HCT116 (cell line): ENCODE measurements around the gene IL21. TPM values are rescaled to one million over a fixed set of nuclear protein-coding genes. Genes with fewer than 3 reads are reported as not detected.

ENCODE experiments used
- ATAC-seq: fragments of 200-7000 bp; cut with Tn5 transposase; 2 replicates; pipeline ENCODE4 v1.9.1; 2020; ENCODE audit warnings: mild to moderate bottlenecking, moderate library complexity
- BruUV-seq: library from RNA; stranded (reverse); fragments of 400-500 nt; replicated peaks from 2 replicates; lab custom pipeline; 2021; lab: Mats Ljungman, UMichigan
- CTCF ChIA-PET: fragments of 300-600 bp; sonication (Branson Sonifier 250); formaldehyde crosslinking; loops from one replicate; lab custom pipeline; 2021; ENCODE audit warnings: antibody characterized with exemption; lab: Charles Lee
- POLR2A ChIA-PET: fragments of 300-600, 350-600 bp; sonication (Branson Sonifier 250); formaldehyde crosslinking; loops from one replicate; lab custom pipeline; 2021; ENCODE audit warnings: antibody characterized with exemption; lab: Charles Lee
- RAD21 ChIA-PET, 2 experiments: fragments of 300-600 bp; sonication (Branson Sonifier 250); formaldehyde crosslinking; loops; one replicate each; lab custom pipeline; 2023; ENCODE audit warnings: low total read pairs in 2 of 2; ENCODE audit not compliant: uncharacterized antibody in 2 of 2, unreplicated experiment in 2 of 2, low non-redundant PET in 1 of 2; lab: Charles Lee
- DNase-seq: peaks from one replicate; pipeline ENCODE4 v3.0.0-alpha.2; 2010; ENCODE audit warnings: low read depth, low spot score
- H2AFZ ChIP-seq: fragments of 200-600 bp; shearing (Covaris generic), sonication (generic); 2 replicates; pipeline ENCODE4 v1.6.1; 2017; ENCODE audit warnings: low read depth, mixed run types, mixed read lengths, antibody characterized with exemption, low read length; ENCODE audit not compliant: poor library complexity, severe bottlenecking
- H3K27ac ChIP-seq: 2 replicates; pipeline ENCODE4 v1.5.1; 2012; ENCODE audit warnings: low read depth, low read length
- H3K27me3 ChIP-seq: fragments of 200-600 bp; sonication (generic); 2 replicates; pipeline ENCODE4 v1.6.1; 2016; ENCODE audit warnings: mixed run types, low read length, mixed read lengths; ENCODE audit not compliant: insufficient read depth
- H3K36me3 ChIP-seq, 2 experiments: fragments of 200-500 bp in 1 of 2; fragments of 200-600 bp in 1 of 2; sonication (Bioruptor generic) in 1 of 2; sonication (generic) in 1 of 2; 2 replicates each; pipeline versions ENCODE4 v1.5.1 to v1.6.1; 2014 to 2016; ENCODE audit warnings: low read length in 2 of 2, inconsistent platforms in 1 of 2, mixed read lengths in 1 of 2, mixed run types in 1 of 2; ENCODE audit not compliant: insufficient read depth in 2 of 2, control insufficient read depth in 1 of 2
- H3K4me1 ChIP-seq, 2 experiments: fragments of 200-600 bp in 1 of 2; sonication (generic) in 1 of 2; 2 replicates each; pipeline versions ENCODE4 v1.5.1 to v1.6.1; 2012 to 2017; ENCODE audit warnings: low read length in 2 of 2, inconsistent platforms in 1 of 2, mild to moderate bottlenecking in 1 of 2, mixed read lengths in 1 of 2, mixed run types in 1 of 2, moderate library complexity in 1 of 2; ENCODE audit not compliant: insufficient read depth in 2 of 2, control insufficient read depth in 1 of 2
- H3K4me2 ChIP-seq: fragments of 200-600 bp; sonication (generic); 2 replicates; pipeline ENCODE4 v1.6.1; 2017; ENCODE audit warnings: mixed run types, low read length, mixed read lengths
- H3K4me3 ChIP-seq, 2 experiments: fragments of 200-600 bp in 1 of 2; sonication (generic) in 1 of 2; replicated peaks in 1 of 2; 2 replicates each; pipeline ENCODE4 v1.5.1; 2011 to 2016; ENCODE audit warnings: low read length in 2 of 2, control low read depth in 1 of 2, low read depth in 1 of 2, mild to moderate bottlenecking in 1 of 2, mixed read lengths in 1 of 2, mixed run types in 1 of 2
- H3K79me2 ChIP-seq: fragments of 200-600 bp; sonication (generic); 2 replicates; pipeline ENCODE4 v1.6.1; 2017; ENCODE audit warnings: mild to moderate bottlenecking, mixed run types, low read length, moderate library complexity, mixed read lengths; ENCODE audit not compliant: insufficient read depth
- H3K9ac ChIP-seq: fragments of 200-600 bp; sonication (generic); 2 replicates; pipeline ENCODE4 v1.6.1; 2016; ENCODE audit warnings: low read length, mixed read lengths
- H3K9me2 ChIP-seq: fragments of 200-600 bp; sonication (generic), shearing (Covaris generic); 2 replicates; pipeline ENCODE4 v1.6.1; 2017; ENCODE audit warnings: mixed run types, mild to moderate bottlenecking, moderate library complexity; ENCODE audit not compliant: insufficient read depth
- H3K9me3 ChIP-seq, 2 experiments: fragments of 200-500 bp in 1 of 2; fragments of 200-600 bp in 1 of 2; sonication (Bioruptor generic) in 1 of 2; sonication (generic) in 1 of 2; 2 replicates each; pipeline ENCODE4 v1.6.1; 2014 to 2017; ENCODE audit warnings: low read length in 2 of 2, mixed read lengths in 2 of 2, inconsistent platforms in 1 of 2, low read depth in 1 of 2, mild to moderate bottlenecking in 1 of 2, mixed run types in 1 of 2, moderate library complexity in 1 of 2; ENCODE audit not compliant: control insufficient read depth in 1 of 2, insufficient read depth in 1 of 2
- H4K20me1 ChIP-seq: fragments of 200-600 bp; sonication (generic), shearing (Covaris generic); 2 replicates; pipeline ENCODE4 v1.6.1; 2017; ENCODE audit warnings: mixed run types, mild to moderate bottlenecking, moderate library complexity; ENCODE audit not compliant: insufficient read depth
- CTCF ChIP-seq, 3 experiments: fragments of 200-600 bp in 1 of 3; sonication (generic) in 1 of 3; IDR thresholded peaks in 2 of 3; conservative IDR thresholded peaks in 1 of 3; 2 replicates each; pipeline ENCODE4 v1.5.1; 2012 to 2017; ENCODE audit warnings: low read depth in 2 of 3, low read length in 2 of 3, antibody characterized with exemption in 1 of 3, borderline replicate concordance in 1 of 3, control low read depth in 1 of 3, mild to moderate bottlenecking in 1 of 3, mixed read lengths in 1 of 3, mixed run types in 1 of 3, moderate library complexity in 1 of 3; ENCODE audit not compliant: insufficient read depth in 1 of 3
- ELF1 ChIP-seq: IDR thresholded peaks from 2 replicates; pipeline ENCODE4 v1.6.1; 2012; ENCODE audit warnings: low read depth, borderline replicate concordance
- FOSL1 ChIP-seq: IDR thresholded peaks from 2 replicates; pipeline ENCODE4 v1.6.1; 2012; ENCODE audit warnings: low read depth
- JUND ChIP-seq: IDR thresholded peaks from 2 replicates; pipeline ENCODE4 v1.6.1; 2012
- MAX ChIP-seq: IDR thresholded peaks from 2 replicates; pipeline ENCODE4 v1.6.1; 2012
- REST ChIP-seq: IDR thresholded peaks from 2 replicates; pipeline ENCODE4 v1.6.1; 2012; ENCODE audit warnings: low read depth
- TCF7L2 ChIP-seq: IDR thresholded peaks from 2 replicates; pipeline ENCODE4 v1.7.0; 2011; ENCODE audit warnings: borderline replicate concordance, inconsistent platforms; ENCODE audit not compliant: insufficient read depth, insufficient read length; ENCODE audit errors: extremely low read depth
- YY1 ChIP-seq: IDR thresholded peaks from 2 replicates; pipeline ENCODE4 v1.6.1; 2011; ENCODE audit warnings: low read length, low read depth, moderate library complexity, mild to moderate bottlenecking; ENCODE audit not compliant: insufficient replicate concordance; ENCODE audit errors: extremely low read depth
- ZBTB33 ChIP-seq: IDR thresholded peaks from 2 replicates; pipeline ENCODE4 v1.6.1; 2011; ENCODE audit warnings: mild to moderate bottlenecking, low read length, moderate library complexity; ENCODE audit not compliant: insufficient replicate concordance; ENCODE audit errors: extremely low read depth
- ZNF274 ChIP-seq: fragments of 200-500 bp; sonication (Bioruptor generic); IDR thresholded peaks from 2 replicates; pipeline ENCODE4 v1.6.1; 2014; ENCODE audit warnings: mild to moderate bottlenecking, low read depth, low read length, inconsistent platforms
- intact Hi-C: fragments of 100-400 bp; cut with micrococcal nuclease; formaldehyde crosslinking; loops from 2 replicates; pipeline ENCODE4 v1.10.0; 2022
- total RNA-seq: library from RNA; stranded (reverse); gene quantifications from one replicate; pipeline ENCODE4 v1.2.1, GENCODE V29; 2021; ENCODE audit not compliant: unreplicated experiment

The IL21 gene
- total RNA-seq, 1 experiment from 2014 or later, result 0.12 TPM

- TF ChIP-seq YY1, result no peak
- TF ChIP-seq, all 23 proteins: peak for 0
These were observed 14.3 kb upstream of the IL21 start (continued) for GRCh38 chr4:122635205-122635604.

GRCh38 chr4:122633211-122633610 is 12.3 kb upstream of the IL21 start:
- ChIA-PET POLR2A (no interaction called here), RAD21 (no interaction called here), CTCF (no interaction called here)
- TF ChIP-seq YY1, result no peak
- no peak for TF ChIP-seq FOSL1
- TF ChIP-seq MAX, result no peak
- no peak for TF ChIP-seq JUND
- TF ChIP-seq REST, result no peak
- TF ChIP-seq ELF1, result no peak
- TF ChIP-seq TCF7L2, result no peak
- no peak for TF ChIP-seq ZNF274
- TF ChIP-seq ZBTB33, result no peak
- TF ChIP-seq CTCF (IDR thresholded peaks at IDR 0.05 in 2 of 3, conservative IDR thresholded peaks at IDR 0.05 in 1 of 3; ENCODE audit: borderline replicate concordance in 1 of 3, insufficient read depth in 1 of 3, low read depth in 2 of 3, low read length in 2 of 3), result no peak
- Histone ChIP-seq H3K4me1 (no peaks in the 10 kb centered on the region), H3K27ac (no peak overlapping the region), H2AFZ (no peak overlapping the region), H3K9ac (no peak overlapping the region), H3K27me3 (no peaks in the 10 kb centered on the region), H3K9me3 (no peaks in the 10 kb centered on the region), H3K4me2 (no peak overlapping the region), H4K20me1 (no peaks in the 10 kb centered on the region), H3K4me3 (no peak overlapping the region), H3K79me2 (no peaks in the 10 kb centered on the region), H3K9me2 (no peaks in the 10 kb centered on the region), H3K36me3 (no peaks in the 10 kb centered on the region)
- intact Hi-C loops, result no loop called here
- DNase-seq (no peak), ATAC-seq (no peak)
- no TSS peak for BruUV-seq
